GM10248 (cell line): ENCODE measurements around the gene C1QL3.

Experiments
- CTCF ChIA-PET: fragments of 300-600 bp; sonication (Branson Sonifier 250); formaldehyde crosslinking; extraction: SDS; loops from one replicate; lab custom pipeline; 2021; ENCODE audit warnings: antibody characterized with exemption; lab: Yijun Ruan, JAX
- POLR2A ChIA-PET: fragments of 350-650 bp; sonication (Branson Sonifier 250); formaldehyde crosslinking; extraction: SDS; loops from one replicate; lab custom pipeline; 2020; ENCODE audit warnings: antibody characterized with exemption; lab: Yijun Ruan, JAX
- DNase-seq: peaks from one replicate; pipeline ENCODE4 v3.0.0; 2012; ENCODE audit errors: extremely low spot score
- CTCF ChIP-seq: IDR thresholded peaks from 2 replicates; pipeline ENCODE4 v1.5.1; 2012; ENCODE audit warnings: mild to moderate bottlenecking, low read depth; ENCODE audit errors: extremely low read depth, missing control alignments, control extremely low read depth

Gene C1QL3

GRCh38 chr10:16466001-16466400, 55.7 kb downstream of the C1QL3 start:
- TF ChIP-seq CTCF = no peak
- CTCF ChIA-PET = no interaction called here
- POLR2A ChIA-PET = no interaction called here
- DNase-seq = no peak
